Neural cell (in vitro differentiated cells): ENCODE data around the gene CDCA5.

Experiments used
- CTCF ChIP-seq: fragments of 450-650 bp; IDR thresholded peaks from 2 replicates; pipeline ENCODE4 v1.5.1; 2014; ENCODE audit warnings: antibody characterized with exemption, mild to moderate bottlenecking, moderate library complexity; ENCODE audit not compliant: poor library complexity, severe bottlenecking
- EP300 ChIP-seq: fragments of 450-650 bp; conservative IDR thresholded peaks from 2 replicates; pipeline ENCODE4 v1.6.1; 2014; ENCODE audit warnings: antibody characterized with exemption, mild to moderate bottlenecking, moderate library complexity; ENCODE audit not compliant: poor library complexity, severe bottlenecking
- EZH2 ChIP-seq: fragments of 200-600, 300-800 bp; shearing (Covaris generic), sonication (generic); IDR thresholded peaks from 2 replicates; pipeline ENCODE4 v1.6.1; 2014; ENCODE audit warnings: antibody characterized with exemption, low read length, borderline replicate concordance, mild to moderate bottlenecking; ENCODE audit not compliant: insufficient read depth, poor library complexity, severe bottlenecking
- POLR2AphosphoS5 ChIP-seq: IDR thresholded peaks from 2 replicates; pipeline ENCODE4 v1.6.1; 2012
- REST ChIP-seq: IDR thresholded peaks from 2 replicates; pipeline ENCODE4 v1.6.1; 2012; ENCODE audit warnings: borderline replicate concordance
- SMC3 ChIP-seq: fragments of 450-650 bp; conservative IDR thresholded peaks from 2 replicates; pipeline ENCODE4 v1.6.1; 2014; ENCODE audit warnings: antibody characterized with exemption, mild to moderate bottlenecking, moderate library complexity; ENCODE audit not compliant: poor library complexity
- TAF1 ChIP-seq: IDR thresholded peaks from 2 replicates; pipeline ENCODE4 v1.6.1; 2012; ENCODE audit warnings: low read depth

- TF ChIP-seq CTCF, result no peak
- TF ChIP-seq TAF1, result no peak
- no peak for TF ChIP-seq REST
- no peak for TF ChIP-seq EZH2
- TF ChIP-seq EP300, result no peak
- TF ChIP-seq POLR2AphosphoS5, result no peak
- no peak for TF ChIP-seq SMC3
Observed at GRCh38 chr11:65090628-65091027, 6.8 kb upstream of the CDCA5 start.
